D341Med (cell line): ENCODE measurements around the gene MYOZ3.

ENCODE experiments used
- DNase-seq: peaks from one replicate; pipeline ENCODE4 v3.0.0; 2012; ENCODE audit warnings: low spot score

The MYOZ3 gene

DNA sequence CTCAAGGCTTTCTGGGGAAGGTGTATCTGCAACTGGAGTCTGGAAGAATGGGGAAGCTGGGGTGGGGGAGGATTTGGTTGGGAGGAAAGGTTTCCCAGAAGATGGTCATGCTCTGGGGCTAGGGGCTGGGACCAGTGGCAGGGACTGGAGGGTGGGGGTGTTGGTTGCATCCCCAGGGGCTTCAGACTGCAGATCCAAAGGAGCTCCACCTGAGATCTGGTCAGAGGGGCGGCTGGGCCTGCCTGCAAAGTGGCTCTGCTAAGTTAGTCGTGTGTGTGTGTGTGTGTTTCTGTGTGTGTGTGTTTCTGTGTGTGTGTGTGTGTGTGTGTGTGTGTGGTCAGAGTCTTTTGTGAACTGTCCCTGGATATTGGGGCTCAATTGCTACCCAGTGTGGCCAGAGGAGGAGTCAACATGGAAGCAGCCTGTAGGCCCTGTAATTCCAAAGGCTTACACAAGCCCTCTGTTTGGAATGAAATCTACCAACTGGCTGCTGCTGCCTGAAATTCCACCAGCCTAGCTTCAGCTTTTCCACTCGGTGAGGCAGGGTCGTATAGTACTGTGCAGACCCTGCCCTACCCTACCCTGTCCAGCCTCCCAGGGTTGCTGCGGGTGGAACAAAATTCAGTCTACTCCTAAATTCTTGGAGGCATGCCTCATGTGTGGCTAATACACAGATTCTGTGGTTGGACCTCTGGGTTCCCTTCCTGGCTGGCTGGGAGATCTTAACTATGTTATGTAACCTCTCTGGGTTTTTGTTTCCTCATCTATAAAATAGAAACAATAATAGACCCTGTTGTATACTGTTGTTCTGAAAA is 33.1 kb upstream of the MYOZ3 start:
- no peak for DNase-seq

DNA sequence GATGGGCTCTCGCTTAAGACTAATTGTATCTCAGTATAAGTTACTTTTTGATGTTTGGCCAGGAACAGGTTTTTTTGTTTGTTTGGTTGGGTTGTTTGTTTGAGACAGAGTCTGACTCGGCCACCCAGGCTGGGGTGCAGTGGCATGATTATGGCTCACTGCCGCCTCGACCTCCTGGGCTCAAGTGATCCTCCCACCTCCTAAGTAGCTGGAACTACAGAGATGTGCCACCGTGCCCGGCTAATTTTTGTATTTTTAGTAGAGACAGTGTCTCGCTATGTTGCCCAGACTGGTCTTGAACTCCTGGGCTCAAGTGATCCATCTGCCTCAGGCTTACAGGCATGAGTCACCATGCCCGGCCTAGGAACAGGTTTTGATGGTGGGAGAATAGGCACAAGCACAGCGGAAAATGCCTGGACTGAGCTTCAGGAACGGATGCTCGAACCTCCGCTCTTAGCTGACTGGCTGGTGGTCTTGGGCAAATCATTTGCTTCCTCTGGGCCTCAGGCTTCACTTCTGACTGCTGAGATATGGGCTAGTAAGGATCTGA is 32.0 kb upstream of the MYOZ3 start:
- no peak for DNase-seq

DNA sequence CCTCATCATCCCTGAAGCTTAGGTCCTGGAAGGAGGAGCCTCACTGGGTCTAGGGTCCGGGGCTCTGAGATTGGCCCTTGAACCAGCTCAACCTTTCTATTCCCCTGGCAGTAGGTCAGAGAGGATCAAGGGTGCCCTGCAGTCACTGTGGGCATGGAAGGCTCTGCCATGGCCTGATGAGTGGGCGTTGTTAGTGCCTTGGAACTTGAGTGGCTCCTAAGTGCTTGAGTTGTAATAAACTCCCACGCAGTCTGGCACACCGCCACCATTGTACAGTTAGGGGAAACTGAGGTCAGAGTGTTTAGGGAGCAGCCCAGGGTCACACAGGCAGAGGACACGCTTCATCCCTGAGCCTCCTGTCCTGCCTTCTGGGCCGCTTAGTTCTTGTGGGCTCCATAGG is 31.0 kb upstream of the MYOZ3 start:
- no peak for DNase-seq

DNA sequence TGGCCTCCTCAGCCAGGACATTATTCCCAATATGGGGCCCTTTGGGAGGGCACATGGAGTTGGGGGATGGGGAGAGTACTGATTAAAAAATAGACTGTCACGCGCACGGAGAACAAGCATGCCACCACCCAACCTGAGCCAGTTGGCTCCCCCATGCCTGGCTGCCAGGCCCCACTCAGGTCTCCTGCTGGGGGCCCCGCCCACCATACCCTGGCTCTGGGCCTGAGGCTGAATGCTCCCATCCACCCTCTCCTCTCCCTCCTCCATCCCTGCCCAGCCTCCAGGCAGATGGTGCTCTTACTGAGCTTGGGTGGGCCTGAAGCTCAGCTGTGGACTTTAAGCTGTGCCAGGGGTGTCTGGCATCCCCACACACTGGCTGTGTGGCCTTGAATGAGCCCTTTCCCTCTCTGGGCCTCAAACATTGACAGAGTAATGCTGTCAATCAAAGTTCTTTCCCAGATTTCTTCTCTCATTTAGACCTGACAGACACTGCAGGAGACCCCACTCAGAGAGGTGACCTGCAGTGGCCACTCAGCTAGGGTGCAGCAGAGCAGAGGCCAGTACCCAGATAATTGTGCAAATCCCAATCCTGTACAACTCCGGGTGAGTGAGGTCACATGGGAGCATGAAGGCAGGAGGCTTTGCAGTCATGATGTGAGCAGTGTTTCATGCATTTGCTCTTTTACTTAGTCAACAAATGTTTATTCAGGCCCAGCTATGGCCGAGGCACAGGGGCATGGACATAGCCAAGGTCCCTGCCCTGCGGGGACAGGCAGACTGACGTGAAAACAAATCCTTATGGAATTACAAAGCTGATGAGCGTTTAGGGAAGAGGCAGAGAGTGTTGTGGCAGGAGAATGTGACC is 30.4 kb upstream of the MYOZ3 start:
- DNase-seq: no peak

DNA sequence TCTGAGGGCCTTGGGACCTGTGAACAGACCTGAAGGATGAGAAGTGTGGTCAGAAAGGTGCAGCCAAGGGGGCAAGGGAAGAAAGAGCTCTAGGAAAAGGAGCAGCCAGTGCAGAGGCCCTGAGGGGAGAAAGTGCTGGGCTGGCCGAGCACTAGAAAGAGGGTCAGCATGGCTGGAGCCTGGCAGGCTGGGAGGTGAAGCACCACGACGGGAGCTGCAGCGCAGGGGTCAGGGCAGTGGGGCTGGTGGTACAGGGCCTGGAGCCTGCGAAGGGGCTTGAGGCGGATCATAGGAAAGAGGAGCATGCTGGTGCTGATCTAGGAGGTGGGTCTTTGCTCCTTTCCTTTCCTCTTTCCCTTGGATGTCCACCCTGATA is 29.7 kb upstream of the MYOZ3 start:
- no peak for DNase-seq

DNA sequence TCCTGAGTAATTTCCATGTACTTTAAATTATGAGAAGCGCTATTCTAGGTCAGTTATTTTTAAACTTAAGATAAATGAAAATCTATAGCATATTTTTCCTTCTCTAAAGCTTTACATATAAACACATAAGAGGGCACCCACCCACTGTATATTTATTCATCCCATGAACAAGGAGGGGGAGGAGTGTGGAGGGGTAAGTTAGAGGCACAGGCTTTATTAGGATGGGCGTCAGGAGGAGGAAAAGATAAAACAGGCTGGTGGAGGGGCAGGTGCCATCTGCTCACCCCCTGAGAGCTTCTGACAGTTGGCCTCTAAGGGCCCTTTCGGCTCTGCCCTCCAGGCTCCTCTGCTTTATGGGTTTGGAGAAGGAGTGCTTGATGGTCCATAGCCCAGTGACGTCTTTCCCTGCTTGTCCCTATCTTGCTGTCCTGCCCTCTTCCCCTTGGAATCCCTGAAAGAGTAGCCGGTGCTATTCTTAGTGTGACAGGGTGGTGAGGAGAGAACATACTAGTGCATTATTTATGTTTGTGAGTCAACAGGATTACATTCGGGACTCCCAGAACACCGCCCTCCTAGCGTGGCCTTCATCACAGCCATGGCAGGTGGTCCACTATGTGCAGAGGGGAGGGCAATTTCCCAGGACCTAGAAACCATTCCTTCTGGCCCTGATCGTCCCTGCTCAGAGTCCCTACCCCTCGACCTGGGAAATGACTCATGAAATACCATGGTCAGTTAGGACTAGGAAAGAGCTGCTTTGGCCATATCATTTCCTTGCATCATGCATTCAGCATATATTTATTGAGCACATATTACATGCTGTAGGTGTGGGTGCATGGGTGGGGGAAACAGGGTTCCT is 28.5 kb upstream of the MYOZ3 start:
- no peak for DNase-seq

DNA sequence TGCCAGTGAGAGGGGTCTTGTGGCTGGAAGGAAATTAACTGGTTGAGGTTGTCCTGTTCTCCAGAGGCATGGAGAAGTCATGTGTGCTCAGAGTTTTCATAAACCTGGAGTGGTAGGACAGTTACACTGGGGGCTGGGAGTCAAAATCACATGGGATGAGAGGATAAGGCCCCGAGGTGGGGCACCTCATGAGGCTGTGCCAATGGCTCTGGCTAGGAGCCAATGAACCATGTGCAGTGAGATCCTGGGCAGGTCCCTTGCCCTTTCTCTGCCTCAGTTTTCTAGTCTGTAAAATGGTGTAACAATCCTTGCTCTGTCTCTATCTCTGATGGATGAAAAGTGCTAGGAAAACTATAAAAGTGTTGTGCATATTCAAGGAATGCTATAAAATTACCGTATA is 27.6 kb upstream of the MYOZ3 start:
- no peak for DNase-seq

DNA sequence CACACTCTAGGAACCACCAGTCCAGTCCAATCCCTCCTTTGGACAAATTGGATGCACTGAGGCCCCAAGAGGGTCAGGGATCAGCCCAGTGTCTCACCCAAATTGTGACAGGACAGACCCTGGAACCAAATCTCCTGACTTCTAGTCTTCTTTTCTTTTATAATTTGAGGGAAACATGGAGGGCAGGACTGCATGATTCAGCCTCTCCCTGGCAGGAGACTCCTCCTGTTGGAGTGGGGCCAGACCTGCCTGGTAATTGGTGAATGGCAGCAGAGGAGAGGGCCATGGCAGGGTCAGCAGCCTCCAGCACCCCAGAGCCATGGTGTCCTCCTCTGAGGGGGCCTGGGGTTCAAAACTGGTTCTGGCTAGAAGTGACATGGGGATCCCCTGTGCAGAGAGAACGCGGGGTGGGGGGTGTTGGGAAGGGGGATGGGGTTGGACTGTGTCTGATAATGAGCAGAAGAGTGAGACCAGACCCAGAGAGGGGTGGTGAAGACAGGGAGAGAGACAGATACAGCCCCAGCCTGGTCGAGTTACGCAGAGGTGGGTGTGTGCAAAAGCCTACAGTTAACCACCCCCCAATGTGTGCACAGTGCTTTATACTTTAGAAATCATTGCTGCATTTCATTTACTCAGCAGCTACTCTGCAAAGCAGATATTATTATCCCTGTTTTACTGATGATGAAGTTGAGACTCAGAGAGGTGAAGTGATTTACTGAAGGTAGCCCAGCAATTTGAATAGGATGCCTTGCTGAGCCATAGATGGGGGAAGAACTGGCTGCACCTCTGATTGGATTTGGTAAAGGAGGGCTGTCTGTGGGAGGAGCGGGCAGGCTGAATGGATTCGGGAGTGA is 24.4 kb upstream of the MYOZ3 start:
- no peak for DNase-seq

DNA sequence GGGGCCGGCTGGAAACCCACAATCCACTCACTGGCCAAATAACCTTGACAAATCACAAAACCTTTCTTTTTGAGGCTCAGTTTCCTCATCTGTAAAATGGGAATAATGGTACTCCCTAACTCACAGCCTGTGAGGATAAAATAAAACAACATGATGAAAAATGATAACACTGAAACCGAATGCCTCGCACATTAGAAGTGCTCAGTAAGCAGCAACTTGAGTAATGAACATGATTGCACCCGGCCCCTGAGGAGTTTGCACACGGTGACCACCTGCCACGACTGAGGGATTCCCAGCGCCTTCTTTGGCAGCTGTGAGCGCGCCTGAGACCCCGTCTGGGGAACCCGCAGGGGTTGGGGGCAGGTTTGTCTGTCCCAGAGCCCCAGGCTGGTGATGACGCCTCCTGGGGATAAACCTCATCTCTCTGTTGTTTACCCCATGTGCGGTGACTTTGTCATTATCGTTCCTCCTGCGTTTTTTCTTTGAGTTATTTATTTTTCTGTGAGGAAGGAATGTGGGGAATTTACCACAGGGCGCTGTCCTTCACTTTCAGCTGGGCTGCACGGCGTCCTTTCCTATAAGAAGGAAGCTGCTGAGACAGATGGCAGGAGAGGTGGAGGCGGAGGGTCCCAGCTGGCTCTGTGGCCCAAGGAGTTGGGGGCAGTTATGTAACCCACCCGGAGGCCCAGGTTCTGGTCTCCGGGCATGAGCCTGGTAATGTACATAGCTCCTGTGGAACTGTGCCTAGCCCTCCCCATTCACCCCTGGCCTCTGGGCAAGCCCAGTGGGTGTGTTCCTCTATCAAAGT is 23.6 kb upstream of the MYOZ3 start:
- no peak for DNase-seq

DNA sequence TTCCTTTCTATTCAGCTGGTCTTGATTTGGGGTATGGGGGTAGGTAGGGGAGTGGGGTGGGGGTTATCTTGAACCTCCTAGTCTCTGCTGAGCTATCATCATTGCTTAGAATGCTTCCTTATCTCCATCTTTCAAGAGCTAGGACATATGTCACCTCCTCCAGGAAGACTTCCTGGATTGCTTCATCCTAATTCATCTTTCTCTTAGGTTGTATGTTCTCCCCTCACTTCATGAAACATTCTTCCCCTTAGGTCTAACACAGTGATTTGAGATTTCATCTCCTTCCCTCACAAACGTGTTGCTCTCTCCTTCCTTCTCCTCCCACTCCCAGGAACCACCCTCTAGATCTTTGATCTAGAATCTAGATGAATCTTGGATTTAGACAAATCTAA is 23.0 kb upstream of the MYOZ3 start:
- DNase-seq: no peak

DNA sequence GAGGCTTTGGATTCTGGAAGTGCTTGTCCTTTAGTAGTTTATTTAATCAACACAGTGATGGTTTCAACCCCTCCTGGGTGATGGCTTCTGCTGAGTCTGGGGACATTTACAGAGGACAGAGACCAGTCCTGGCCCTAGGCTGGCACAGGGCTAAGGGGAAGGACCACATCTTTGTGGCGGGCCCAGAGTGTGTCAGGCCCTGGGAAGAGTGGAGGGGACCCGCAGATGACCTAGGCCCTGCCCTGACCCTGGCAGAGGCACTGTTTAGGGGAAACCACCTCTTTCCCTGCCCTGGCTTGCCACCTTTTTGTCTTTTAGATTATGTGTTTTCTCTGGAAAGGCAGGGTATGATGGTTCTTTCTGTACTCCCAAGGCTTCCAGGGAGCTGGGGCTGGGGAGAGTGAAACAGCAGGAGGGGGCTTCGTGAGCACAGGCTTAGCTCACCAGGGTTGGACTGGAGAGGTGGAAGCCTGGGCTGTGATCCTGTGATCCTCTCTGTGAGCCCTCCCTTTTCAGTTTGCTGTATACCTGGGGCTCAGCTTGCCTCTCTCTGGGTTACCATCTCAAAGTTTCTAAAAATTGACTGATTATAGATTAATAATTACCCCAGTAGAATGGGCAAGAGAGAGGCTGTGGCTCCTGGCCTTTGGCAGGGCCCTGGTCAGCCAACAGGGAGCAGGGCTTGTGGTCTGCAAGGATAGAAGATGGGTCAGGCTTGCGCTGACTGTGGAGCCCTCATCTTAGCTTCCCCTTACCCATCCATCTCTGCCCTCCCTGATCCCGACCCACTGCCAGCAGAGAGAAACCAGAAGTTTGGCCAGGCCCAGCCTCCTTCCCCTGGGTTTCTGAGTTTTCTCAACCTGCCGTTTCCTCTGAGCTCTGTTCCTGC is 22.3 kb upstream of the MYOZ3 start:
- DNase-seq: no peak

DNA sequence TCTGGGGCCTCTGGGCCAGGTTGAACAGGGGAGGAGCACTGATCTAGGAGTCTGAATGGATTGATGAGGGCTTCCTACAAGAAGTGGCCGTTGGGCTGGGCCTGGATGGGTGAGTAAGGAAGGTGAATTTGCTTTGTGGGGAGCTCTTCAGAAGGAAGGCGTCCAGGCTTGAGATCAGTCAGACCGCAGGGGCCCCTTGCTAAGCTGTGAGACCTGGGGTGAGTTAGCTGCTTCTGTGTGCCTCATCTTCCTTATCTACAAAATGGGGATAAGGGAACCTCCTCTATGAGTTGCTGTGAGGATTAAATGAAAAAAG is 21.7 kb upstream of the MYOZ3 start:
- DNase-seq: no peak

DNA sequence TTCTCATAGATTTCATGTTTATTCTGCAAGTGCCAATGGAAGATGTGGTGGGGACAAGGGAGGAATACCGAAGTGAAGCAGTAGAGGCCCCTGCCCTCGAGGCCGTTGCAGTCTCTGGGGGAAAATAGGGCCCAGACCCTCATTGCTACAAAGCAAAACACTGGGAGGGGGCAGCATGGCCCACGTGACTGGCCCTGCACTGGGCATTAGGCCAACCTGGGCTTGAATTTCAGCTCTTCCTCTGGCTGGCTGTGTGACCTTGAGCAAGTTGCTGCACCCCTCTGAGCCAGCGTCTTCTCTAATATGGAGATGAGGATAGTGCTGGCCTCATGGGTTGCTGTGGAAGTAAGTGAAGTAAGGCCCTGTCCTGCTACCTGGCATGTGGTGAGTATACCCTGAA is 21.3 kb upstream of the MYOZ3 start:
- no peak for DNase-seq

DNA sequence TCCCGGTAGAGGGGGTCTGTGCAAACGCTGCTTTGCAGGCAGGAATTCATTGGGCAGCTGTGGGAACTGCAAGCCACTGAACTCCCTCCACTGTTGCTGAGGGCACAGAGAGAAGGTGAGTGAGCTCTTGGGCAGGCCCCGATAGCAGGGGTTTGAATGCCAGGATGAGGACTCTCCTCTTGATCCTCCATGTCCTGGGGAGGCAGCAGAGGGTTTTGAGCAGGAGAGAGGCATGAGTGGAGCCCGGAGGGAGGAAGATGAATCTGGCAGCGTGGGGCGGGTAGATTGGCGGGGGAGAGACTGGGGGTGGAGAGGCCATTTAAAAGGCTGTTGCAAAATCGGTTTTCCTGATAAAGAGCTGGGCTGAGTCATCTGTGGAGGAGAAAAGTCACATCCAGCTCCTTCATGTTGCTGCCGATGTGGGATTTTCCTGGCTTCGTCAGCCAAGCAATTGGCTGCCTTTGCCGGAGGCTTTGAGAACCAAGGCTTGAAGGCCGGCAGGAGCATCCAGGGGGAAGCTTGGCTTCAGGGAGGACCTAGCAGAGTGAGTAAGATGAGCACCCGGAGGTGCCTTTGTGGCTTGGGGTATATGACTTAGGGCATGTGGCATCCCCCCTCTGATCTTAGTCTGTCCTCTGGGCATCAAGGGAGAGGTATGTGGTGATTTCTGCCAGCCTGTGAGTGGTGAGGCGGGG is 20.6 kb upstream of the MYOZ3 start, which contains the start of gene SYNPO:
TSS of gene SYNPO (plus strand) at position 350 of the 695 bp plus-strand sequence. CDS start 7,616 bp downstream, outside the sequence.
- no peak for DNase-seq

DNA sequence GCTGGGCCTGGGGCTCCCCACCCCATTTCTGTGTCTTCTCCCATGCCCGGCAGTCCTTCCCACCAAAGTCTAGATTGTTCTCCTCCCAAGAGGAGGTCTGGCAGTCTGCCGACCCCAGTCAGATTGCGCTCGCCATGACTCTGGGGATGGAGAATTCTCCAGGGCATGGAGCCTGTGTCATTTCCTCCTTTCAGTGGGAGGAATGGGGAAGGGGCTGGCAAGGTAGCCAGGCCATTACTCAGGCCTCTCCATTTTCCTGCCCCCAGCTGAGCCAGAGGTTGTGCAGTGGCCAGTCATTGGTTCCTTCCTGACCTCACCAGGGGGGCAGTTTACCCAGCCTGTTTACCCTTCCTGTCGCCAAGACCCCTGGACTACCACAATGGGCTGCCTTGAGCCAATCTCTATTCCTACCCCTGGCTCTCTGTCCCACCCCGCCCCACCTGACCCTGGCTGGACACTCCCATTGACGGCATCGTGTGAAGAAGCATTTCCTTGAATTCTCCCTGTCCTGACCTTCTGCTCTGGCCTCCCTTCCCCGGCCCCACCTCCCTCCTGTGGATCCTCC is 20.0 kb upstream of the MYOZ3 start:
- DNase-seq: no peak

DNA sequence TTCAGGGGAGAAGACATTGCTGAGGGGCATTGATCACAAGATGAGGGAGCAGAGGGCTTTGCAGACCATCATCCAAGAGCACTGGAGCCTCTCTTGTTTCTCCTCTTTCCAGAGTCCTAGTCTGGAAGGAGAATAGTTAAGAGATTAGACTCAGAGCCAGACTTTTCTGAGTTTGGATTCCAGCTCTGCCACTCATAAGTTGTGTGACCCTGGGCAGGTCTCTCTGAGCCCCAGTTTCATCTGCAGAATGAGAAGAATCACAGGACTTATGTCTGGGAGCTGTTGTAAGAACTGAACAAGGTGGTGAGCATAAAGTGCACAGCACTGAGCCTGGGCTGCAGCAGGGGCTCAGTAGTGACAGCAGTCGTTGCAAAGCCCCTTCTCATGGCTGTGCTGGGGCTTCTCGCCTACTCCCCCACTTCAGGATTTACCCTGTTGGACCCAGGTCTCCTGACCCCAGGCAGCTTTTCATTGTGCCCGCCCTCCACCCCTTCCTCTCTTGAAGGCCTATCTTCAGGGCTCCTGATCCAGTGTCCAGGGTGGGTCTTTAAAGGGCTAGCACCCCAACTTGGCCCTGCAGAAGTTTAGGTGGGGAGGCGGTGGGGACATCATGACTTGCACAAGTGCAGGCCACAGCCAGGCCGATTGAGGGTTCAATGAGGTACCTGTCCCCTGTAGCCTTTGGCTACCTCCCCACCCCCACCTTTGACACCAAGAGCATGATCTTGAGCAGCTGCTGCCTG is 19.1 kb upstream of the MYOZ3 start:
- DNase-seq: no peak

DNA sequence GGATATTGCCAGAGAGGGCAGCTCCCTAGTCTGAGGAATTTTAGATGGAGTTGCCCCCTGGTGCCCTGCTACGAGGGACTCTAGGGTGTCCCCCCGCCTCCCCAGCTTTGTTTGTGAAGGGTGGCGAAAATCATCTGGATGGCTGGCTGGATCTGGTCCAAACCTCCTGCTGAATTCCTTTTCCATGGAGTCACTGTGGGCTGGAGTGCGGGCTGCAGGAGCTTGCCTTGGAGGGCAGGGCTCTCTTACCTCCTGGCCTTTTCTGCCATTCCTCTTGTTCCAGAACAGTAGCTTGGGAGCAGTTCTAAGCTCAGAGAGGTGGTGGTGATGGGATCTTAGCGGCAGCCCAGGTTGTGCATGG is 18.5 kb upstream of the MYOZ3 start:
- DNase-seq: no peak
